Ishikawa (cell line): ENCODE data around the gene STARD8.

Experiments used
- CEBPB ChIP-seq: IDR thresholded peaks from 2 replicates; pipeline ENCODE4 v1.6.1; 2012
- EP300 ChIP-seq: IDR thresholded peaks from 2 replicates; pipeline ENCODE4 v1.6.1; 2012; ENCODE audit warnings: borderline replicate concordance
- RAD21 ChIP-seq: IDR thresholded peaks from 2 replicates; pipeline ENCODE4 v1.6.1; 2012; ENCODE audit warnings: low read depth
- TCF12 ChIP-seq: IDR thresholded peaks from 2 replicates; pipeline ENCODE4 v1.6.1; 2012; ENCODE audit warnings: low read depth
- YY1 ChIP-seq: IDR thresholded peaks from 2 replicates; pipeline ENCODE4 v1.6.1; 2012; ENCODE audit warnings: low read depth
- TF ChIP-seq, protein P1 (sequence below): IDR thresholded peaks from 2 replicates; pipeline ENCODE4 v1.6.1; 2012; ENCODE audit warnings: low read depth, mild to moderate bottlenecking

DNA sequence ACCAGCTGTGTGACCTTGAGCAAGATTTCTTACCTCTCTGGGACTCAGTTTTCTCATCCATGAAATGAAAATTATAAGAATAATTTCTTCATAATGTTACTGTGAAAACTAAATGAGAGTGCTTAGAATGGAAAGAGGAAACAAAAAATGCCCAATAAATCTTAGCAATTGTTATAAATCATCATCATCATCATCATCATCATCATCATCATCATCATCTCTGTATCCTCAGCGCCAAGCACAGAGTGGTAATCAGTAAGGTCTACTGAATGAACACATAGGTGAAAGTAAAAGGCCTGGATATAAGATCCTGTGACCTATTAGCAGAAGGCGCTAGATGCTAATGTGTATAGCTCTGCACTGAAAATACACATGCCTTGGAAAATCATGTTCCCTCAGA is 6.8 kb upstream of the STARD8 start:
- TF ChIP-seq, protein P1, sequence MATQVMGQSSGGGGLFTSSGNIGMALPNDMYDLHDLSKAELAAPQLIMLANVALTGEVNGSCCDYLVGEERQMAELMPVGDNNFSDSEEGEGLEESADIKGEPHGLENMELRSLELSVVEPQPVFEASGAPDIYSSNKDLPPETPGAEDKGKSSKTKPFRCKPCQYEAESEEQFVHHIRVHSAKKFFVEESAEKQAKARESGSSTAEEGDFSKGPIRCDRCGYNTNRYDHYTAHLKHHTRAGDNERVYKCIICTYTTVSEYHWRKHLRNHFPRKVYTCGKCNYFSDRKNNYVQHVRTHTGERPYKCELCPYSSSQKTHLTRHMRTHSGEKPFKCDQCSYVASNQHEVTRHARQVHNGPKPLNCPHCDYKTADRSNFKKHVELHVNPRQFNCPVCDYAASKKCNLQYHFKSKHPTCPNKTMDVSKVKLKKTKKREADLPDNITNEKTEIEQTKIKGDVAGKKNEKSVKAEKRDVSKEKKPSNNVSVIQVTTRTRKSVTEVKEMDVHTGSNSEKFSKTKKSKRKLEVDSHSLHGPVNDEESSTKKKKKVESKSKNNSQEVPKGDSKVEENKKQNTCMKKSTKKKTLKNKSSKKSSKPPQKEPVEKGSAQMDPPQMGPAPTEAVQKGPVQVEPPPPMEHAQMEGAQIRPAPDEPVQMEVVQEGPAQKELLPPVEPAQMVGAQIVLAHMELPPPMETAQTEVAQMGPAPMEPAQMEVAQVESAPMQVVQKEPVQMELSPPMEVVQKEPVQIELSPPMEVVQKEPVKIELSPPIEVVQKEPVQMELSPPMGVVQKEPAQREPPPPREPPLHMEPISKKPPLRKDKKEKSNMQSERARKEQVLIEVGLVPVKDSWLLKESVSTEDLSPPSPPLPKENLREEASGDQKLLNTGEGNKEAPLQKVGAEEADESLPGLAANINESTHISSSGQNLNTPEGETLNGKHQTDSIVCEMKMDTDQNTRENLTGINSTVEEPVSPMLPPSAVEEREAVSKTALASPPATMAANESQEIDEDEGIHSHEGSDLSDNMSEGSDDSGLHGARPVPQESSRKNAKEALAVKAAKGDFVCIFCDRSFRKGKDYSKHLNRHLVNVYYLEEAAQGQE, result no peak
- TF ChIP-seq RAD21 (no peak), TCF12 (no peak), YY1 (no peak), CEBPB (no peak), EP300 (no peak)
